ENCODE results near the gene CD300LG. TPM values are rescaled to one million over a fixed set of nuclear protein-coding genes. Genes with fewer than 3 reads are reported as not detected.
A peak's percentile ranks its signal among the peaks of the same experiment; 100 is the strongest.

The CD300LG gene
- polyA plus RNA-seq, 4 donors = 0.30 to 2.0 (median 0.81) TPM; not detected in 1

DNA sequence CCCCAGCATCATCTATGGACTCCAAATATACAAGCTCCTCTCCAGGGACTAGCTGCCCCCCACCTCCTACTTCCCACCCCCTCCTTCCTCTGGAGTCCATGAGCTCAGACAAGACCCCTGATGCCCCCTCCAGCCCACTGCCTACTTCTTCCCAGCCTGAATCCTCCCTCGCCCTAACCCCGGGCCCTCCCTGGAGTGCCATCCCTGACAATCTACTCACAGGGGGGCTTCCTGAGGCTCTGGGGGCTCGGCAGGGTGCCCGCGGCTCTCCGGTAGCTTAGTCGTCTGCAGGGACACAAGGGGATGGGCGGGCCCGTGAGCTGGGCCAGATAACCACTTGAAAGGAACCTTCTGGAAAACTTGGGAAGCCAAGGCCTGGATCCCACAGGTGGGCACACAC is 29.1 kb upstream of the CD300LG start:
- H3K36me3 ChIP-seq (ENCODE audit: control insufficient read depth in 3 of 3, insufficient read depth in 2 of 3, low read depth in 1 of 3, low read length in 3 of 3) = peaks cover 0 to 17% (median 0%) of the 10 kb centered on the region in 3 donors
- no peak overlapping the region for H3K27ac ChIP-seq (ENCODE audit: low read depth in 1 of 3, low read length in 2 of 3)
- 91 to 96% (median 94%) methylated on average over 9 of the region's 9 CpGs for WGBS, 3 donors
- no peaks in the 10 kb centered on the region for H3K27me3 ChIP-seq (ENCODE audit: control insufficient read depth in 3 of 3, insufficient read depth in 3 of 3, low read length in 3 of 3)
- DNase-seq (no peak), FAIRE-seq (no peak)
- H3K9me3 ChIP-seq (ENCODE audit: control insufficient read depth in 2 of 2, insufficient read depth in 1 of 2, low read depth in 1 of 2, low read length in 1 of 2) = no peaks in the 10 kb centered on the region
- no peak overlapping the region for H3K4me3 ChIP-seq (ENCODE audit: low read depth in 1 of 3, low read length in 3 of 3)
- peaks cover 0 to 6% (median 5%) of the 10 kb centered on the region in 3 donors for H3K4me1 ChIP-seq (ENCODE audit: control insufficient read depth in 3 of 3, insufficient read depth in 2 of 3, low read depth in 1 of 3, low read length in 2 of 3)

- no peaks in the 10 kb centered on the region for H3K27me3 ChIP-seq (ENCODE audit: control insufficient read depth in 3 of 3, insufficient read depth in 3 of 3, low read length in 3 of 3)
- H3K4me1 ChIP-seq (ENCODE audit: control insufficient read depth in 3 of 3, insufficient read depth in 2 of 3, low read depth in 1 of 3, low read length in 2 of 3) = peaks cover 3 to 9% (median 6%) of the 10 kb centered on the region in 3 donors
- H3K27ac ChIP-seq (ENCODE audit: low read depth in 1 of 3, low read length in 2 of 3) = no peak overlapping the region
- WGBS, 3 donors = 90 to 96% (median 91%) methylated on average over 5 of the region's 5 CpGs
- no peak overlapping the region for H3K4me3 ChIP-seq (ENCODE audit: low read depth in 1 of 3, low read length in 3 of 3)
- DNase-seq (no peak), FAIRE-seq (no peak)
- peaks cover 0 to 11% (median 0%) of the 10 kb centered on the region in 3 donors for H3K36me3 ChIP-seq (ENCODE audit: control insufficient read depth in 3 of 3, insufficient read depth in 2 of 3, low read depth in 1 of 3, low read length in 3 of 3)
- no peaks in the 10 kb centered on the region for H3K9me3 ChIP-seq (ENCODE audit: control insufficient read depth in 2 of 2, insufficient read depth in 1 of 2, low read depth in 1 of 2, low read length in 1 of 2)
These were observed 28.0 kb upstream of the CD300LG start for GRCh38 chr17:43818966-43819365.

GRCh38 chr17:43820759-43821158 is 26.2 kb upstream of the CD300LG start:
- H3K27ac ChIP-seq (ENCODE audit: low read depth in 1 of 3, low read length in 2 of 3) = no peak overlapping the region
- no peak overlapping the region for H3K4me3 ChIP-seq (ENCODE audit: low read depth in 1 of 3, low read length in 3 of 3)
- no peak for DNase-seq
- peaks cover 0 to 20% (median 0%) of the 10 kb centered on the region in 3 donors for H3K36me3 ChIP-seq (ENCODE audit: control insufficient read depth in 3 of 3, insufficient read depth in 2 of 3, low read depth in 1 of 3, low read length in 3 of 3)
- peaks cover 3 to 9% (median 6%) of the 10 kb centered on the region in 3 donors for H3K4me1 ChIP-seq (ENCODE audit: control insufficient read depth in 3 of 3, insufficient read depth in 2 of 3, low read depth in 1 of 3, low read length in 2 of 3)
- WGBS, 3 donors = 90 to 94% (median 91%) methylated on average over 14 of the region's 14 CpGs
- no peaks in the 10 kb centered on the region for H3K9me3 ChIP-seq (ENCODE audit: control insufficient read depth in 2 of 2, insufficient read depth in 1 of 2, low read depth in 1 of 2, low read length in 1 of 2)
- no peaks in the 10 kb centered on the region for H3K27me3 ChIP-seq (ENCODE audit: control insufficient read depth in 3 of 3, insufficient read depth in 3 of 3, low read length in 3 of 3)
- FAIRE-seq = no peak

DNA sequence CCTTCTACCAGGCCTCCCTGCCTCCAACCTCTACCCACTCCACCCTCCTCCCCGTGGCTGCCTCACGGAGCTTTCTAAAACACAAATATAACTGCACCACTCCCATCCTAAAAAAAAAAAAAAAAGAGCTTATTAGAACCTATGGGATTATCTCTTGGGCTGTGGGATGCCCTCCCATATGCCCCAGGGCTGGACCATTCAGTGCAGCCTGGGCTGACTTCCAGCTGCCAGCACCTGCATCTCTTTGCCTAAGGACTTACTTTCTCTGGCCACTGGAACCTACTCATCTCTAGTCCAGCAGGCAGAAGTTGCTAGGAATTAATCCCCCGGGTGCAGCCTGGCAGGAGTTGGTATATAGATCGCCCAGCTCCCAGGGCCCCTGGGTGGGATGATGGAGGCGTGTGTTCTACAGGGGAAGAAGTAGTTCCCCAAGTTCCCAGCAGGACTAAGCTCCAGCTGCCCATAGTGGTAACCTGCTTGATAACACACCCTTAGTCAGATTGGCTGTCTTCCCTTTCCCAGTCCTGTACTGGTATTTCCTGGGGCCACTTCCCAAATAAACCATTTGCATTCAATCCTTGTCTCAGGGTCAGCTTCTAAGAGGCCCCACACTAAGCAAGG is 24.3 kb upstream of the CD300LG start:
- Histone ChIP-seq H3K27ac (ENCODE audit: low read depth in 1 of 3, low read length in 2 of 3) (peak overlapping the region in 1 of 3 donors; percentile 87), H3K4me3 (ENCODE audit: low read depth in 1 of 3, low read length in 3 of 3) (no peak overlapping the region), H3K36me3 (ENCODE audit: control insufficient read depth in 3 of 3, insufficient read depth in 2 of 3, low read depth in 1 of 3, low read length in 3 of 3) (peaks cover 0 to 10% (median 0%) of the 10 kb centered on the region in 3 donors), H3K4me1 (ENCODE audit: control insufficient read depth in 3 of 3, insufficient read depth in 2 of 3, low read depth in 1 of 3, low read length in 2 of 3) (peaks cover 0 to 4% (median 3%) of the 10 kb centered on the region in 3 donors), H3K9me3 (ENCODE audit: control insufficient read depth in 2 of 2, insufficient read depth in 1 of 2, low read depth in 1 of 2, low read length in 1 of 2) (no peaks in the 10 kb centered on the region), H3K27me3 (ENCODE audit: control insufficient read depth in 3 of 3, insufficient read depth in 3 of 3, low read length in 3 of 3) (no peaks in the 10 kb centered on the region)
- DNase-seq = peak in 1 of 2 donors; percentile 27
- 53 to 79% (median 57%) methylated on average over 5 of the region's 5 CpGs for WGBS, 3 donors
- no peak for FAIRE-seq

- DNase-seq = peak in 1 of 2 donors; percentile 87
- Histone ChIP-seq H3K27ac (ENCODE audit: low read depth in 1 of 3, low read length in 2 of 3) (peak overlapping the region in 1 of 3 donors; percentile 87), H3K4me3 (ENCODE audit: low read depth in 1 of 3, low read length in 3 of 3) (no peak overlapping the region), H3K27me3 (ENCODE audit: control insufficient read depth in 3 of 3, insufficient read depth in 3 of 3, low read length in 3 of 3) (no peaks in the 10 kb centered on the region), H3K4me1 (ENCODE audit: control insufficient read depth in 3 of 3, insufficient read depth in 2 of 3, low read depth in 1 of 3, low read length in 2 of 3) (peaks cover 0 to 4% (median 3%) of the 10 kb centered on the region in 3 donors), H3K9me3 (ENCODE audit: control insufficient read depth in 2 of 2, insufficient read depth in 1 of 2, low read depth in 1 of 2, low read length in 1 of 2) (no peaks in the 10 kb centered on the region), H3K36me3 (ENCODE audit: control insufficient read depth in 3 of 3, insufficient read depth in 2 of 3, low read depth in 1 of 3, low read length in 3 of 3) (peaks cover 0 to 10% (median 0%) of the 10 kb centered on the region in 3 donors)
- WGBS, 3 donors = 45 to 68% (median 51%) methylated on average over 10 of the region's 10 CpGs
- no peak for FAIRE-seq
These were observed 23.5 kb upstream of the CD300LG start for GRCh38 chr17:43823350-43824084.

DNA sequence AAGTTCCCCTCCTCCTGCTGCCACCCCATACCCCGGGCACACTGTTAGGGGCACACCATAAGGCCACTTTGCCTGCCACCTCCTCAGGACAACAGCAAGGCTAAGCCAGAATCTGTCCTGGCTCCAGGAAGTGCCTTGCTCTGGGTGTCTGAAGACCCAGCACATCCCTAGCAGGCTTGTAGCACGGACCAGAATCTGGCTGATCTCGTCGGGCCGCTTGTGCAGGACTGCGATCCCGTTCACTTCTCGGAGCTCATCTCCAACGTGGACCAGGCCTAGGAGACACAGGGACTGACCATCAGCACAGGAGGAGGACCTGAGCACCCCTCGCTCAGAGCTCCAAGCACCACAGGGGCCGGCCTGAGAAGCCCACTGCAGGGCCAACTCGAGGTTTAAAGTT is 21.4 kb upstream of the CD300LG start:
- DNase-seq (no peak), FAIRE-seq (no peak)
- Histone ChIP-seq H3K36me3 (ENCODE audit: control insufficient read depth in 3 of 3, insufficient read depth in 2 of 3, low read depth in 1 of 3, low read length in 3 of 3) (peaks cover 0 to 11% (median 0%) of the 10 kb centered on the region in 3 donors), H3K9me3 (ENCODE audit: control insufficient read depth in 2 of 2, insufficient read depth in 1 of 2, low read depth in 1 of 2, low read length in 1 of 2) (no peaks in the 10 kb centered on the region), H3K4me3 (ENCODE audit: low read depth in 1 of 3, low read length in 3 of 3) (no peak overlapping the region), H3K27me3 (ENCODE audit: control insufficient read depth in 3 of 3, insufficient read depth in 3 of 3, low read length in 3 of 3) (no peaks in the 10 kb centered on the region), H3K4me1 (ENCODE audit: control insufficient read depth in 3 of 3, insufficient read depth in 2 of 3, low read depth in 1 of 3, low read length in 2 of 3) (peaks cover 0 to 4% (median 3%) of the 10 kb centered on the region in 3 donors), H3K27ac (ENCODE audit: low read depth in 1 of 3, low read length in 2 of 3) (no peak overlapping the region)
- 92 to 96% (median 94%) methylated on average over 12 of the region's 12 CpGs for WGBS, 3 donors

DNA sequence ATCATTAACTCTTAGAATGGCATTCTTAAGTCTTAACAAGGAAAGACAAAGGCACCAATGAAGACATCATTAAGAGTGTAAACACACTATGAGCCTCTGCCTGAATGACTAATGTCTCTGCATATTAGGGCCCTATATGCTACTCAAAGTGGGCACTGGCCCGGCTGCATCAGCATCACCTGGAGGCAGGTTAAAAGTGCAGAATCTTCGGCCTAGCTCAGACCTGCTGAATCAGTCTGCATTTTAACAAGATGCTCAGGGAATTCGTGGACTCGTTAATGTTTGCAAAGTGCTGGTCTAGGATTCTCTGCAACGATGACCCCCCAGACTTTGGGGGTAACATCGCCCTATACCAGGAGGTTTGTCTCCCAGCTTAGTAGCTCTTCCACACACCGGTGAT is 20.8 kb upstream of the CD300LG start:
- no peak overlapping the region for H3K4me3 ChIP-seq (ENCODE audit: low read depth in 1 of 3, low read length in 3 of 3)
- H3K9me3 ChIP-seq (ENCODE audit: control insufficient read depth in 2 of 2, insufficient read depth in 1 of 2, low read depth in 1 of 2, low read length in 1 of 2) = no peaks in the 10 kb centered on the region
- H3K27me3 ChIP-seq (ENCODE audit: control insufficient read depth in 3 of 3, insufficient read depth in 3 of 3, low read length in 3 of 3) = no peaks in the 10 kb centered on the region
- H3K27ac ChIP-seq (ENCODE audit: low read depth in 1 of 3, low read length in 2 of 3) = no peak overlapping the region
- DNase-seq = no peak
- WGBS, 3 donors = 94 to 95% (median 95%) methylated on average over 7 of the region's 7 CpGs
- H3K36me3 ChIP-seq (ENCODE audit: control insufficient read depth in 3 of 3, insufficient read depth in 2 of 3, low read depth in 1 of 3, low read length in 3 of 3) = peaks cover 0 to 15% (median 0%) of the 10 kb centered on the region in 3 donors
- no peak for FAIRE-seq
- H3K4me1 ChIP-seq (ENCODE audit: control insufficient read depth in 3 of 3, insufficient read depth in 2 of 3, low read depth in 1 of 3, low read length in 2 of 3) = peaks cover 0 to 4% (median 3%) of the 10 kb centered on the region in 3 donors

DNA sequence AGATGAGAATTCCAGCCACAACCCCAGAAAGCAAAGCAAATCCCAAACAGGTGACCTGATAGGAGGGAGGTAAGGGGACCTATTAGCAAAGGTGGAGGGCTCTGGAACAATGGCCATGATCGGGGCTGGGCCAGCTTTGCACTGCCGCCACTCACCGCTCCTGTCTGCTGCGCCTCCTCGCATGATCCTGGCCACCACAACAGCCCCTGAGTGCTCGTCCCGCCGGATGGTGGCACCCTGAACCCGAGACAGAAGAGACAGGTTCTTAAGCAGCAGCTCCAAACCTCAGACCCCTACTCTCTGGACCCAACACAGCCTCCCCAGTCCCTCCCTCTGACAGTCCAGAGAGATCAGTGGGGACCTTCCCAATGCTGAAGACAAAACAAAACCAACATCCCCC is 19.4 kb upstream of the CD300LG start:
- DNase-seq = no peak
- peaks cover 0 to 15% (median 0%) of the 10 kb centered on the region in 3 donors for H3K36me3 ChIP-seq (ENCODE audit: control insufficient read depth in 3 of 3, insufficient read depth in 2 of 3, low read depth in 1 of 3, low read length in 3 of 3)
- no peak overlapping the region for H3K27ac ChIP-seq (ENCODE audit: low read depth in 1 of 3, low read length in 2 of 3)
- 92 to 94% (median 92%) methylated on average over 9 of the region's 9 CpGs for WGBS, 3 donors
- H3K27me3 ChIP-seq (ENCODE audit: control insufficient read depth in 3 of 3, insufficient read depth in 3 of 3, low read length in 3 of 3) = peaks cover 0 to 4% (median 0%) of the 10 kb centered on the region in 3 donors
- no peak for FAIRE-seq
- no peaks in the 10 kb centered on the region for H3K9me3 ChIP-seq (ENCODE audit: control insufficient read depth in 2 of 2, insufficient read depth in 1 of 2, low read depth in 1 of 2, low read length in 1 of 2)
- H3K4me3 ChIP-seq (ENCODE audit: low read depth in 1 of 3, low read length in 3 of 3) = no peak overlapping the region
- peaks cover 4 to 7% (median 4%) of the 10 kb centered on the region in 3 donors for H3K4me1 ChIP-seq (ENCODE audit: control insufficient read depth in 3 of 3, insufficient read depth in 2 of 3, low read depth in 1 of 3, low read length in 2 of 3)

Data from small intestine (tissue), 7 donors.